Stimulated activated naive B cell treated with anti-CD40 and anti-IgM and Interleukin-4, amounts not matched to agents 10 μg/mL and 1 μg/mL and 100 μg/mL, for 72 hours (primary cell): Measurements from ENCODE around the gene PDGFRA.

Experiments used
- ATAC-seq, 2 donors: fragments of 150-1000 bp; cut with Tn5 transposase; replicated peaks; 2 replicates each; pipeline ENCODE4 v1.10.0; 2021; ENCODE audit warnings: moderate library complexity in 1 of 2
- DNase-seq: peaks from one replicate; pipeline ENCODE4 v3.0.0; 2021
- H3K27ac Mint-ChIP-seq: one replicate; pipeline ENCODE4 v1.8.0; 2022; ENCODE audit warnings: mild to moderate bottlenecking, mixed read lengths
- H3K27me3 Mint-ChIP-seq, 2 donors: one replicate each; pipeline ENCODE4 v1.8.0; 2022; ENCODE audit warnings: mixed read lengths in 2 of 2
- H3K36me3 Mint-ChIP-seq, 2 donors: one replicate each; pipeline ENCODE4 v1.8.0; 2022; ENCODE audit warnings: mixed read lengths in 2 of 2, mild to moderate bottlenecking in 1 of 2
- H3K4me1 Mint-ChIP-seq, 2 donors: one replicate each; pipeline ENCODE4 v1.8.0; 2022; ENCODE audit warnings: mixed read lengths in 2 of 2, mild to moderate bottlenecking in 1 of 2
- H3K4me3 Mint-ChIP-seq, 2 donors: one replicate each; pipeline ENCODE4 v1.8.0; 2022; ENCODE audit warnings: mild to moderate bottlenecking in 2 of 2, mixed read lengths in 2 of 2, moderate library complexity in 1 of 2
- H3K9me3 Mint-ChIP-seq, 2 donors: one replicate each; pipeline ENCODE4 v1.8.0; 2022; ENCODE audit warnings: mixed read lengths in 2 of 2, mild to moderate bottlenecking in 1 of 2

Gene PDGFRA

DNA sequence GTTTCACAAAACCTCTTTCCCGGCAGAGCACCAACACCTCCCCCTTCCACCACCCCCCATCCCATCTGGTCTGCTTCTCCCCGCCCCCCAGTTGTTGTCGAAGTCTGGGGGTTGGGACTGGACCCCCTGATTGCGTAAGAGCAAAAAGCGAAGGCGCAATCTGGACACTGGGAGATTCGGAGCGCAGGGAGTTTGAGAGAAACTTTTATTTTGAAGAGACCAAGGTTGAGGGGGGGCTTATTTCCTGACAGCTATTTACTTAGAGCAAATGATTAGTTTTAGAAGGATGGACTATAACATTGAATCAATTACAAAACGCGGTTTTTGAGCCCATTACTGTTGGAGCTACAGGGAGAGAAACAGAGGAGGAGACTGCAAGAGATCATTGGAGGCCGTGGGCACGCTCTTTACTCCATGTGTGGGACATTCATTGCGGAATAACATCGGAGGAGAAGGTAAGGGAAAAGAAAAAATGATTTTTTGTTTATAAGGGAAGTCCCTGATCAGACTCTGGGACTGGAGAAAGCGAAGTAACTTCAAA is at the start of gene PDGFRA:
Gene PDGFRA, plus strand, starts transcription at position 333 of the 541 bp plus-strand sequence. CDS start 29,476 bp downstream, outside the sequence.
- Mint-ChIP-seq H3K9me3 (no peaks in the 10 kb centered on the region), H3K4me1 (peaks cover 32 to 85% of the 10 kb centered on the region in 2 donors), H3K27ac (peak within 1 kb of the TSS; percentile 88), H3K27me3 (peaks cover 75 to 99% of the 10 kb centered on the region in 2 donors), H3K4me3 (peak within 1 kb of the TSS; percentile 69 to 70), H3K36me3 (no peaks in the 10 kb centered on the region)
- no peak for DNase-seq
- ATAC-seq = no peak

DNA sequence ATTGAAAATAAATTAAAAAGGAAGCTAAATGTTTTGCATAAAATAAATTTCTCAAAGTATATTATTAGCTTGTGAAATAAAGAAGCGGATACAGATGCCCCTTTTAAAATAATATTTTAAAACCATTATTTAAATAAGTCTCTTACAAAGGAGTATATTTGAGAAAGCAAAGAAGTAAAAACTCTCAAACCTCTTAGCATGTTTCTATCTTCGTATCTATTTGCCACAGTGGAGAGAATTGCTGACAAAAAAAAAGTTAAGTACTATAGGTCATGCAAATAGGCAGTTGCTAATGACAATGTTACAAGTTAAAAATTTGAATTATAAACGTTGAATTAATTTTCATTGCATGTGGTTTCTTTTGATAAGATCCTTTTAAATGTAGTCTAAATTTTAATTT is 44.5 kb upstream of the PDGFRA start:
- ATAC-seq = no peak
- Mint-ChIP-seq H3K27ac (no peak overlapping the region), H3K36me3 (no peaks in the 10 kb centered on the region), H3K4me3 (no peak overlapping the region), H3K27me3 (peaks cover 0 to 11% of the 10 kb centered on the region in 2 donors), H3K9me3 (peaks cover 2 to 4% of the 10 kb centered on the region in 2 donors), H3K4me1 (no peaks in the 10 kb centered on the region)
- DNase-seq = no peak

DNA sequence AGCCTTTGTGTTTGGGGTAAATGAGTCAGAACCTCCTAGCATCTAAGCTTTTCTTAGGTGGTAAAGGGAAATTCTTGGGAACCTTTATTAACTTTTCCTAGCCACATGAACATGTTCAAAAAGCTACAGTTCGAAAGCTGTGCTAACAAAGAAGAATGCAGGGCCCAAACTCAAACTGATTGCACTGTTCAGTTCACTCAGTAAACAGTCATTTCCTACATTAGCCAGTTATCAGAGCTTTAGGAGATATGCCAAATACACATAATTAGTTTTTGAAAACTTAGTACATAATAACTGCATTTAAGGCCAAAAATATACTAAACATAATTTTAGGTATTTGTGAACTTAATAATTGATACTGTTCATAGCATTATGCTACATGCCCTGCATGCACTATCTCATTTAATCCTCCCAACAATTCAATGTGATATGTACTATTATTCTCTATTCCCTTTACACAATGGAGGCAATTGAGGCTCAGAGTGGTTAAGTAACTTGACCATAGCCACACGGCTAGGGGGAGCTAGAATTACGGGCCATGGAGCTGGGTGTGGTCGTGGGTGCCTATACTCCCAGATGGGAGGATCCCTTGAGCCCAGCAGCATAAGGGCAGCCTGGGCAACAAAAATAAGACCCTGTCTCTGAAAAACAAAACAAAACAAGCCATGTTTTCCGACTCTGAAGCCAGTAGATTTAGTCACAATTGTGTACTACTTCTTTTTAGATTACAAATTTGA is 43.9 kb upstream of the PDGFRA start:
- DNase-seq (no peak), ATAC-seq (no peak)
- no peak overlapping the region for H3K4me3 Mint-ChIP-seq
- H3K9me3 Mint-ChIP-seq = peaks cover 2 to 4% of the 10 kb centered on the region in 2 donors
- H3K27ac Mint-ChIP-seq = no peak overlapping the region
- H3K36me3 Mint-ChIP-seq = no peaks in the 10 kb centered on the region
- H3K27me3 Mint-ChIP-seq = peaks cover 0 to 11% of the 10 kb centered on the region in 2 donors
- no peaks in the 10 kb centered on the region for H3K4me1 Mint-ChIP-seq

DNA sequence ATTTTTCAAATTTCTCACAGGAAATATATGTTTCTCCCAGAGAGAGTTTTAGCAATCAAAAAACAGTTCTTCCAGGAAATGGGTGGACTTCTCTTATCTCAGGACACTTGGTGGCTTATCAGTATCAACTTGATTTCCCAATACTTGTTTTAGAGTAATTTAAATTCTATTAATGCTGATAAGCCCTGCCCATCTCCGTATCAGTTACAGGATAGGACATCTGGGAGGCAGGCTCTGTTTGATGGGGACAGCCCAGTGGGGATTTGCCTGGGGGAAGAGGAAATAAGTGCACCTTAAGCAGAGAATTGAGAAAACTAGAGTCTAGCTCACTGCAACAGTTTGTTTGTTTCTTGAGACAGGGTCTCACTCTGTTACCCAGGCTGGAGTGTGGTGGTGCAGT is 43.2 kb upstream of the PDGFRA start:
- no peak overlapping the region for H3K27ac Mint-ChIP-seq
- H3K4me1 Mint-ChIP-seq = no peaks in the 10 kb centered on the region
- no peaks in the 10 kb centered on the region for H3K9me3 Mint-ChIP-seq

DNA sequence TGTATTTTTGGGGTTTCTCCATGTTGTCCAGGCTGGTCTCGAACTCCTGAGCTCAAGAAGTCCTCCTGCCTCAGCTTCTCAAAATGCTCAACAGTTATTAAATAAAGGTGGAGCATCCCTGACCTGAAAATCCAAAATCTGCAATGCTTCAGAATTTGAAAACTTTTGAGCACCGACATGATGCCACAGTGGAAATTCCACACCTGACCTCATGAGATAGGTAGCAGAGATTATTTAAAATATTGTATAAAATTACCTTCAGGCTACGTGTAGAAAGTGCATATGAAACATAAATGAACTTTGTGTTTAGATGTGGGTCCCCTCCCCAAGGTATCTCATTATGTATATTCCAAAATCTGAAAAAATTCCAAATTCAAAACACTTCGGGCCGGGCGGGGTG is 42.7 kb upstream of the PDGFRA start:
- DNase-seq (no peak), ATAC-seq (no peak)
- Mint-ChIP-seq H3K27me3 (peaks cover 0 to 16% of the 10 kb centered on the region in 2 donors), H3K4me3 (no peak overlapping the region), H3K4me1 (no peaks in the 10 kb centered on the region), H3K36me3 (no peaks in the 10 kb centered on the region), H3K27ac (no peak overlapping the region), H3K9me3 (no peaks in the 10 kb centered on the region)

More for the DNA sequence above, 43.2 kb upstream of the PDGFRA start:
- Mint-ChIP-seq H3K4me3 (no peak overlapping the region), H3K27me3 (peaks cover 0 to 16% of the 10 kb centered on the region in 2 donors), H3K36me3 (no peaks in the 10 kb centered on the region)
- ATAC-seq (no peak), DNase-seq (no peak)

DNA sequence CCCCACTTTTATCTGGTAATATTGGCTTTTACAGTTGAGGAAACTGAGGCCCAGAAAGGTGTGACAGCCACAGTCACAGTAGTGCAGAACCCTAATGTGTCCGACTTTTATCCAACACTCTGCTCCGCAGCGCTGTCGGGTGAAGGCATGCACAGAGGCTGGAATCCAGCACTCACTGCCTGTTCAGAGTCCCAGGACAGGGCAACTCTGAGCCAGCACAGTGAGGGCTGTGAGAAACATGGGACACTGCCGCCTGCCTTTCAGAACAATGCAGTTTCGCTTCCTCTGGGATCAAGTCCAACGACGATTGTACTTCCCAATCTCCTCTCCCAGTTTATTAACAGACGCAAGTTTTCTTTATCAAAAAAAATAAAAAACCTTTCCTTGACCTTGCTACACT is 41.9 kb upstream of the PDGFRA start:
- ATAC-seq = no peak

DNA sequence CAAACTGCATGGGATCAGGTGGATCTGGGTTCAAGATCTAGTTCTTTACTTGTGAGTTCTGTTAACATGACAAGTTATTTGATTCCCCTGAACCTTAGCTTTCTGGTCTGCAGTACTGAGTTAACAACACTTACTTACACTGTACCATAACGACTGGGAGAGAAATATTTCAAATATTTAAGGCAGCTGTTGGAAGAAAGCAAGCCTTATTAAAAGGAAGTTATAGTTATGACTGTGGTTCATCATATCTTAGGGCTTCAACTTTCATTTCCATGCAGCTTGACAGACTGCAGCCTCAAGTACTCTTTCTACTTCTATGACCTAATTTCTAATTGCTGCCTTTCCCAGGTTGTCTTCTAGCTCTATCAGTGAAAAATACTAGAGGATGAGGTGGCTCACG is 40.0 kb upstream of the PDGFRA start:
- no peak overlapping the region for H3K27ac Mint-ChIP-seq
- peaks cover 7 to 16% of the 10 kb centered on the region in 2 donors for H3K27me3 Mint-ChIP-seq
- no peak for ATAC-seq
- DNase-seq = no peak
- peaks cover 0 to 3% of the 10 kb centered on the region in 2 donors for H3K9me3 Mint-ChIP-seq
- H3K4me3 Mint-ChIP-seq = no peak overlapping the region
- H3K4me1 Mint-ChIP-seq = no peaks in the 10 kb centered on the region
- no peaks in the 10 kb centered on the region for H3K36me3 Mint-ChIP-seq

More for the DNA sequence above, 41.9 kb upstream of the PDGFRA start:
- Mint-ChIP-seq H3K27me3 (peaks cover 7 to 16% of the 10 kb centered on the region in 2 donors), H3K4me3 (no peak overlapping the region), H3K4me1 (no peaks in the 10 kb centered on the region), H3K36me3 (no peaks in the 10 kb centered on the region), H3K9me3 (peaks cover 0 to 2% of the 10 kb centered on the region in 2 donors), H3K27ac (no peak overlapping the region)
- DNase-seq = no peak

DNA sequence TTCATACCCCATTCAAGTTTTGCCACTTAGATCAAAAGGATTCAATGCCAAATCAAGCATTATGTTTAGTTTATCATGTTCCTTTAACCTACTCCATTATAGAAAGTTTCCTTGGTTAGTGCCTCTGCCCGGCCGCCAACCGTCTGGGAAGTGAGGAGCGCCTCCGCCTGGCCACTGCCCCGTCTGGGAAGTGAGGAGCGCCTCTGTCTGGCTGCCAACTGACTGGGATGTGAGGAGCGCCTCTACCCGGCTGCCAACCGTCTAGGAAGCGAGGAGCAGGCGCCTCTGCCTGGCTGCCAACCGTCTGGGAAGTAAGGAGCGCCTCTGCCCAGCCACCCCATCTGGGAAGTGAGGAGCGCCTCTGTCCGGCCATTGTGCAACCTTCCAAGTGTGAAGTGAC is 36.3 kb upstream of the PDGFRA start:
- ATAC-seq (no peak), DNase-seq (no peak)
- no peaks in the 10 kb centered on the region for H3K36me3 Mint-ChIP-seq
- no peak overlapping the region for H3K4me3 Mint-ChIP-seq
- no peaks in the 10 kb centered on the region for H3K4me1 Mint-ChIP-seq
- H3K27me3 Mint-ChIP-seq = peaks cover 15 to 16% of the 10 kb centered on the region in 2 donors
- H3K27ac Mint-ChIP-seq = no peak overlapping the region
- peaks cover 0 to 3% of the 10 kb centered on the region in 2 donors for H3K9me3 Mint-ChIP-seq

DNA sequence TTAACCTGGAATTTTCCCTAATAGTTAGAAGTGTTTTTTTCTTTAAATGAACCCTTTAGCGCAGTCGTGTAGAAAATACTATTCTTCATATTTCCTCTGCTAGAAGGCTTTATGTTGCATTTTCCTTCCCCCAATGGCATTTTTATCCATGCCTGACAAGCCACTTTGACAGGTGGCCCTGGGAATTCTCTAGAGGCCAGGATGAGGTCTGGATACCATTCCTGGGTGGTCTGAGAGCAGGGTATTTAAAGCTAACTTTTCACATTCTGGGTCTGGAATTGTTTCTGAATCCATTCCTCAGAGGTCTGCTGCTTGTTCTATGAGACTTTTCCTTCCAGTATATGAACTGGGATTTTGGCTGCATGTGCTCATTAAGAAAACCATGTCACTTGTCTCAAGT is 31.2 kb upstream of the PDGFRA start:
- Mint-ChIP-seq H3K4me1 (no peaks in the 10 kb centered on the region), H3K4me3 (no peak overlapping the region), H3K36me3 (no peaks in the 10 kb centered on the region), H3K9me3 (peaks cover 0 to 1% of the 10 kb centered on the region in 2 donors), H3K27ac (no peak overlapping the region), H3K27me3 (peaks cover 4 to 20% of the 10 kb centered on the region in 2 donors)
- DNase-seq (no peak), ATAC-seq (no peak)

DNA sequence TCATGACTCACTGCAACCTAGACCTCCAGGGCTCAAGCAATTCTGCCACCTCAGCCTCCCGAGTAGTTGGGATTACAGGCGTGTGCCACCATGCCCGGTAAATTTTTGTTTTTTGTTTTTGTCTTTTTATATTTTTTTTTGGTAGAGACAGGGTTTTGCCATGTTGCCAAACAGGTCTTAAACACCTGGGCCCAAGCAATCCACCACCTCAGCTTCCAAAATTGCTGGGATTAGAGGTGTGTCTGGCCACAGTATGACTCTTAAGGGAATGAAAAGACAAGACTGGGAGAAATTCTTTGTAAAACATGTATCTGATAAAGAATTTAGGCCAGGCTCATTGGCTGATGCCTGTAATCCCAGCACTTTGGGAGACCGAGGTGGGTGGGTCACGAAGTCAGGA is 29.2 kb upstream of the PDGFRA start:
- ATAC-seq (no peak), DNase-seq (no peak)
- H3K4me1 Mint-ChIP-seq = no peaks in the 10 kb centered on the region
- H3K4me3 Mint-ChIP-seq = no peak overlapping the region
- H3K27me3 Mint-ChIP-seq = peaks cover 4 to 28% of the 10 kb centered on the region in 2 donors
- peaks cover 0 to 2% of the 10 kb centered on the region in 2 donors for H3K9me3 Mint-ChIP-seq
- no peaks in the 10 kb centered on the region for H3K36me3 Mint-ChIP-seq
- H3K27ac Mint-ChIP-seq = no peak overlapping the region

DNA sequence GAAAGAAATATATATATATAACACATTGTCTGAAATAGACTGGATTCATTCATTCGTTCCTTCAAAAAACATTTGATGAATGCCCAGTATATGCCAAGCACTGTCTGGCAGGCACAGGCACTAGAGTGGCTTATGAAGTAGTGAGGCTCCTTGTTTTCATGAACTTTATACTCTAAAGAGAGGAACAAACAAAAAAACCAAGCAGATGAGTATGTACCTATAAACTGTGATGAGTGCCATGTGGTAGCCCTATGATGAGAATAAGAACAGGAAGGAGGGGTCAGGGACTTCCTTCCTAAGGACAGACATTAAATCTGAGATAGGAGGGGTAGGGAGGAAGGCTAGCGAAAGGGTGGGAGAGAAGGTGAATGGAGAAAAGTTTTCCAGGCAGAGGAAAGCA is 19.5 kb upstream of the PDGFRA start:
- H3K4me1 Mint-ChIP-seq = no peaks in the 10 kb centered on the region
- H3K27me3 Mint-ChIP-seq = peaks cover 14 to 22% of the 10 kb centered on the region in 2 donors
- H3K9me3 Mint-ChIP-seq = no peaks in the 10 kb centered on the region
- no peaks in the 10 kb centered on the region for H3K36me3 Mint-ChIP-seq
- ATAC-seq = no peak
- no peak overlapping the region for H3K27ac Mint-ChIP-seq
- no peak for DNase-seq
- no peak overlapping the region for H3K4me3 Mint-ChIP-seq

DNA sequence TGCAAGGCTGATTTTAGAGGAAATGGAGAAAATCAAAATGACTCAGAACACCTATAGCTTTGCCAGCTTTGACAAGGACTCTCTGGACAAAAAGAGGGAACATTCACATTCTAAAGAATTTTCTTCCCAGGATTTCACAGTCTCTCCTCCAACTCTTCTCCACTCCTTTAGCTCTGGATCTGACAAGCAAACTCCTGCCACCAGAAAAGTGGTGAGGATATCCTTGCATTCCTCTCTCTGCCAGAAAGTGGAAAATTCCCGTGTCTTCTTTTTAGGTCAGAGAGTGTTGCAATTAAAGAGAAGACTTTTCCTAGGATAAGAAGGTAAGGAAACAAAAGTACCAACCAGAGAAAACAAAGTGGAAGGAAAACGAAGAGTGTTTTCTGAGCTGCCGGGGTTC is 16.1 kb upstream of the PDGFRA start:
- Mint-ChIP-seq H3K4me3 (no peak overlapping the region), H3K27ac (no peak overlapping the region), H3K36me3 (no peaks in the 10 kb centered on the region), H3K4me1 (peaks cover 4 to 6% of the 10 kb centered on the region in 2 donors), H3K9me3 (no peaks in the 10 kb centered on the region), H3K27me3 (peaks cover 21 to 27% of the 10 kb centered on the region in 2 donors)
- DNase-seq (no peak), ATAC-seq (no peak)

DNA sequence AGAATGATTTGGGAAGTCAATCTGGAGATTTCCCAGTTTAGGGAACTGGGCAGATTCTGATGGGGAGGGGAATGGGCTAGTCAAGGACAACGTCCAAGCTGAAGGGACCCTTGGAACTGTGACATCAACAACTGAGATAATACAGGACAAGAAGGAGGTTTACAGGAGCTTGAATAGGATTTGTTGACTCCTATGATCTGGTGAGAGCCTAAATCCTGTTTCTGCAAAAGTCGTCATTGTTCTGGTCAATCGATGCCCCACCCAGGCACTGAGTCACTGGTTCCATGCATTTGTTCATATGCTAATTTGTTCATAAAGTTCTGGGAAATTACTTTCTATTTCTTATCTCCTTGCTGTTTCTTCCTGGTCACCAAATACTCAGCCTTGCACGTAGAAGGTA is 15.3 kb upstream of the PDGFRA start:
- ATAC-seq = no peak
- peaks cover 4 to 6% of the 10 kb centered on the region in 2 donors for H3K4me1 Mint-ChIP-seq
- H3K36me3 Mint-ChIP-seq = no peaks in the 10 kb centered on the region
- H3K27me3 Mint-ChIP-seq = peaks cover 27 to 33% of the 10 kb centered on the region in 2 donors
- no peak overlapping the region for H3K27ac Mint-ChIP-seq
- no peaks in the 10 kb centered on the region for H3K9me3 Mint-ChIP-seq
- no peak overlapping the region for H3K4me3 Mint-ChIP-seq
- DNase-seq = no peak

DNA sequence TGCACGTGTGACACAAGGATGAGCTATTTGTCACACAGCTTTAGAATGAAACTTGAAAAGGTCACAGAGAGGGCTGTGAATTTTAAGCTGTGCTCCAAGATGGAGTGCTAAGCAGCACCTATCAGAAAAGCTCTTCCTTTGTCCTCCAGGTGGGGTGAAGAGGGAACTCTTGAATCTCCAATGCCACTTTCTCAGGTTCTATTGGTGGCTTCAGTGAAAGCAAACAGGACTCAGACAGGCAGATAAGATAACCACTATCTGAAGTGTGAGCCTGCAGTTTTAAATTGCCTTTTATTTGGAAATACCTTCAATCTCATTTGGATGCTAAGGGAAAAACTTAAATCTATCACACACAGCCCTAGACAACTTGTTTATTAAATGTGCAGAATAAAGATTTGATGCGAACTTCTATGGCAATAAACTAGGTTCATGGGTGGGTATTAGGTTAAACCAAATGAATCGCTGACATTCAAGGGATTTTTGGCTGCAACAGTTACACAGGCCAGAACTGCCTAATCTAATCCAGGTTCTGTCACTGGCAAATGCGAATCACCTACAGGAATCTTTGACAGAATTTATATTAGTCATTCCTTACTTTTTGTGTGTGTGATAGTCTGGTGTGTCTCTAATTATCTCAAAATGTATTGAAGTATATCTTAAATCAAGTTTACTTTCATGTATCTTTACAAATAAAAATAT is 13.6 kb upstream of the PDGFRA start:
- Mint-ChIP-seq H3K27ac (no peak overlapping the region), H3K9me3 (no peaks in the 10 kb centered on the region), H3K27me3 (peaks cover 30 to 37% of the 10 kb centered on the region in 2 donors), H3K4me3 (no peak overlapping the region), H3K4me1 (peaks cover 4 to 6% of the 10 kb centered on the region in 2 donors), H3K36me3 (no peaks in the 10 kb centered on the region)
- no peak for ATAC-seq
- DNase-seq = no peak
